H9 (cell line): ENCODE data around the gene C6orf136. TPM values are rescaled to one million over a fixed set of nuclear protein-coding genes. Genes with fewer than 3 reads are reported as not detected.
A peak's percentile ranks its signal among the peaks of the same experiment; 100 is the strongest.

Source experiments
- DNase-seq: peaks from one replicate; pipeline ENCODE4 v3.0.0-alpha.2; 2017
- H2AFZ ChIP-seq: one replicate; pipeline ENCODE4 v1.6.1; 2013; ENCODE audit warnings: mild to moderate bottlenecking, low read length, control low read depth, moderate library complexity
- H2AK5ac ChIP-seq: 2 replicates; pipeline ENCODE4 v1.6.1; 2013; ENCODE audit warnings: low read length, control low read depth, mixed read lengths; ENCODE audit not compliant: insufficient read length
- H2BK120ac ChIP-seq: one replicate; pipeline ENCODE4 v1.6.1; 2013; ENCODE audit warnings: low read depth, mild to moderate bottlenecking, low read length, control low read depth, inconsistent platforms; ENCODE audit not compliant: poor library complexity, severe bottlenecking
- H2BK12ac ChIP-seq: 2 replicates; pipeline ENCODE4 v1.6.1; 2013; ENCODE audit warnings: low read length, control low read depth, mixed read lengths, low read depth; ENCODE audit not compliant: insufficient read length
- H2BK15ac ChIP-seq: 2 replicates; pipeline ENCODE4 v1.6.1; 2013; ENCODE audit warnings: low read depth, low read length, control low read depth
- H2BK20ac ChIP-seq: one replicate; pipeline ENCODE4 v1.6.1; 2013; ENCODE audit warnings: low read depth, mild to moderate bottlenecking, low read length, control low read depth, inconsistent platforms; ENCODE audit not compliant: poor library complexity, severe bottlenecking
- H2BK5ac ChIP-seq: 2 replicates; pipeline ENCODE4 v1.6.1; 2013; ENCODE audit warnings: low read length, control low read depth, mixed read lengths; ENCODE audit not compliant: insufficient read length
- H3K14ac ChIP-seq: 2 replicates; pipeline ENCODE4 v1.6.1; 2013; ENCODE audit warnings: low read length, control low read depth; ENCODE audit not compliant: insufficient read depth
- H3K18ac ChIP-seq: 2 replicates; pipeline ENCODE4 v1.6.1; 2013; ENCODE audit warnings: low read depth, mild to moderate bottlenecking, mixed read lengths, low read length, control low read depth; ENCODE audit not compliant: insufficient read length
- H3K23ac ChIP-seq: 2 replicates; pipeline ENCODE4 v1.6.1; 2013; ENCODE audit warnings: low read length, control low read depth, mixed read lengths, low read depth; ENCODE audit not compliant: insufficient read length
- H3K23me2 ChIP-seq: 2 replicates; pipeline ENCODE4 v1.6.1; 2013; ENCODE audit warnings: low read depth, mild to moderate bottlenecking, mixed read lengths, low read length, control low read depth; ENCODE audit not compliant: insufficient read length, poor library complexity, severe bottlenecking
- H3K27ac ChIP-seq: 2 replicates; pipeline ENCODE4 v1.5.1; 2013; ENCODE audit warnings: low read length, control low read depth, mixed read lengths, low read depth; ENCODE audit not compliant: insufficient read length
- H3K27me3 ChIP-seq: 2 replicates; pipeline ENCODE4 v1.6.1; 2013; ENCODE audit warnings: low read length, control low read depth, inconsistent platforms; ENCODE audit not compliant: insufficient read depth
- H3K4ac ChIP-seq: 2 replicates; pipeline ENCODE4 v1.6.1; 2013; ENCODE audit warnings: low read depth, mild to moderate bottlenecking, control low read depth, inconsistent platforms, low read length, moderate library complexity
- H3K4me1 ChIP-seq: 2 replicates; pipeline ENCODE4 v1.6.1; 2013; ENCODE audit warnings: low read length, control low read depth, inconsistent platforms; ENCODE audit not compliant: insufficient read depth
- H3K4me2 ChIP-seq: 2 replicates; pipeline ENCODE4 v1.6.1; 2013; ENCODE audit warnings: low read length, control low read depth, mixed read lengths; ENCODE audit not compliant: insufficient read length, insufficient read depth
- H3K56ac ChIP-seq: 2 replicates; pipeline ENCODE4 v1.6.1; 2013; ENCODE audit warnings: low read depth, mild to moderate bottlenecking, mixed read lengths, low read length, control low read depth; ENCODE audit not compliant: insufficient read length
- H3K79me1 ChIP-seq: 2 replicates; pipeline ENCODE4 v1.6.1; 2013; ENCODE audit warnings: low read depth, mild to moderate bottlenecking, moderate library complexity, low read length, control low read depth, inconsistent platforms; ENCODE audit not compliant: insufficient read depth, poor library complexity, severe bottlenecking
- H3K79me2 ChIP-seq: 2 replicates; pipeline ENCODE4 v1.6.1; 2013; ENCODE audit warnings: low read length, control low read depth, inconsistent platforms; ENCODE audit not compliant: insufficient read depth
- H3K9ac ChIP-seq: 2 replicates; pipeline ENCODE4 v1.6.1; 2013; ENCODE audit warnings: low read length, control low read depth, mixed read lengths; ENCODE audit not compliant: insufficient read length; ENCODE audit errors: extremely low read depth
- H3K9me3 ChIP-seq: one replicate; pipeline ENCODE4 v1.6.1; 2013; ENCODE audit warnings: low read depth, low read length, inconsistent platforms; ENCODE audit not compliant: control insufficient read depth
- H3T11ph ChIP-seq: one replicate; pipeline ENCODE4 v1.6.1; 2013; ENCODE audit warnings: mild to moderate bottlenecking, low read length, control low read depth, inconsistent platforms
- H4K20me1 ChIP-seq: one replicate; pipeline ENCODE4 v1.6.1; 2013; ENCODE audit not compliant: control insufficient read depth, insufficient read length, insufficient read depth
- H4K5ac ChIP-seq: 2 replicates; pipeline ENCODE4 v1.6.1; 2013; ENCODE audit warnings: low read depth, mild to moderate bottlenecking, mixed read lengths, low read length, control low read depth; ENCODE audit not compliant: insufficient read length
- H4K8ac ChIP-seq: replicated peaks from 2 replicates; pipeline ENCODE4 v1.6.1; 2013; ENCODE audit warnings: low read length, control low read depth, mixed read lengths, low read depth; ENCODE audit not compliant: insufficient read length
- H4K91ac ChIP-seq: 2 replicates; pipeline ENCODE4 v1.6.1; 2013; ENCODE audit warnings: low read depth, mild to moderate bottlenecking, moderate library complexity, mixed read lengths, low read length, control low read depth; ENCODE audit not compliant: insufficient read length
- H3K27ac Mint-ChIP-seq, 3 experiments: 2 replicates in 2 of 3; 3 replicates in 1 of 3; pipeline ENCODE4 v1.8.0; 2020 to 2021; ENCODE audit warnings: mixed read lengths in 3 of 3, mild to moderate bottlenecking in 1 of 3, moderate library complexity in 1 of 3
- H3K27me3 Mint-ChIP-seq: 2 replicates; pipeline ENCODE4 v1.8.0; 2021; ENCODE audit warnings: low read depth, mild to moderate bottlenecking, moderate library complexity, mixed read lengths
- H3K36me3 Mint-ChIP-seq, 3 experiments: 2 replicates in 2 of 3; 3 replicates in 1 of 3; pipeline ENCODE4 v1.8.0; 2020 to 2021; ENCODE audit warnings: low read depth in 3 of 3, mixed read lengths in 3 of 3; ENCODE audit not compliant: insufficient read depth in 1 of 3
- H3K4me1 Mint-ChIP-seq, 2 experiments: 2 replicates each; pipeline ENCODE4 v1.8.0; 2020; ENCODE audit warnings: mixed read lengths in 2 of 2
- H3K4me3 Mint-ChIP-seq, 2 experiments: 2 replicates in 1 of 2; 3 replicates in 1 of 2; pipeline ENCODE4 v1.8.0; 2020 to 2021; ENCODE audit warnings: mild to moderate bottlenecking in 2 of 2, mixed read lengths in 2 of 2, moderate library complexity in 1 of 2
- H3K9me3 Mint-ChIP-seq, 2 experiments: 2 replicates in 1 of 2; 3 replicates in 1 of 2; pipeline ENCODE4 v1.8.0; 2020; ENCODE audit warnings: mild to moderate bottlenecking in 2 of 2, mixed read lengths in 2 of 2, moderate library complexity in 1 of 2
- CTCF ChIP-seq: fragments of 200-600 bp; sonication (generic); conservative IDR thresholded peaks from 3 replicates; pipeline ENCODE4 v1.8.0; 2021; ENCODE audit warnings: antibody characterized with exemption, mild to moderate bottlenecking
- WGBS: extraction: QIAGEN DNeasy Blood & Tissue Kit; methylation state at CpG from one replicate; pipeline ENCODE4 v1.1.7; 2013; ENCODE audit warnings: missing lambda C conversion rate, low lambda C conversion rate, mixed read lengths; ENCODE audit not compliant: insufficient read length; ENCODE audit errors: extremely low coverage; 5-methylcytosine and 5-hydroxymethylcytosine counted together
- total RNA-seq: library from RNA; stranded (reverse); gene quantifications from 2 replicates; pipeline ENCODE4 v1.2.1, GENCODE V29; 2021

The C6orf136 gene
- total RNA-seq, 1 experiment from 2014 or later = 22.2 TPM

- Histone ChIP-seq H4K20me1 (peaks cover 3% of the 10 kb centered on the region), H2AK5ac (no peak overlapping the region), H3K27me3 (no peaks in the 10 kb centered on the region), H3K9me3 (no peaks in the 10 kb centered on the region), H3K18ac (no peak overlapping the region), H3K9ac (no peak overlapping the region), H4K5ac (no peak overlapping the region), H3K4ac (no peak overlapping the region), H4K91ac (no peak overlapping the region), H2AFZ (no peak overlapping the region), H3K27ac (no peak overlapping the region), H4K8ac (no peak overlapping the region), H2BK15ac (no peak overlapping the region), H3K79me1 (no peaks in the 10 kb centered on the region), H3K4me1 (no peaks in the 10 kb centered on the region), H3T11ph (no peak overlapping the region), H3K4me2 (no peak overlapping the region), H2BK5ac (no peak overlapping the region), H2BK120ac (no peak overlapping the region), H3K14ac (no peak overlapping the region), H2BK12ac (no peak overlapping the region), H2BK20ac (no peak overlapping the region), H3K23ac (no peak overlapping the region), H3K23me2 (no peaks in the 10 kb centered on the region), H3K56ac (no peak overlapping the region), H3K79me2 (no peaks in the 10 kb centered on the region)
- no peak for DNase-seq
- H3K9me3 Mint-ChIP-seq = no peaks in the 10 kb centered on the region
- peaks cover 43 to 70% (median 60%) of the 10 kb centered on the region in 3 experiments for H3K36me3 Mint-ChIP-seq
- peak overlapping the region in 1 of 3 experiments; percentile 77; a peak in 1 of 7 replicates for H3K27ac Mint-ChIP-seq
- peaks cover 0 to 2% of the 10 kb centered on the region in 2 experiments; a peak in 1 of 4 replicates for H3K4me1 Mint-ChIP-seq
- H3K4me3 Mint-ChIP-seq = no peak overlapping the region
- no peaks in the 10 kb centered on the region; the same call in none of the 2 replicates for H3K27me3 Mint-ChIP-seq
- TF ChIP-seq CTCF = no peak
- WGBS = no CpG with 5 or more reads among the region's 10 CpGs
These were observed 46.4 kb upstream of the C6orf136 start for GRCh38 chr6:30600451-30600961.
